Pancreas (tissue), 10 donors: ENCODE measurements around the gene ZBTB22. TPM values are rescaled to one million over a fixed set of nuclear protein-coding genes. Genes with fewer than 3 reads are reported as not detected.

Experiments
- ATAC-seq, 4 donors: fragments of 200-7000 bp; cut with Tn5 transposase; one replicate each; pipeline versions ENCODE4 v1.8.0 to v1.9.1; 2020; ENCODE audit warnings: mild to moderate bottlenecking in 4 of 4, moderate library complexity in 4 of 4
- DNase-seq, 6 donors: peaks; one replicate each; pipeline ENCODE4 v3.0.0-alpha.2; 2020
- FAIRE-seq: peaks from 2 replicates; lab custom pipeline; 2012; peaks lifted over from hg19 to GRCh38; lab: Jason Lieb, UNC
- H3K27ac ChIP-seq, 4 donors: fragments of 200-600 bp; sonication (generic); 1 replicate in 3 of 4; 2 replicates in 1 of 4; pipeline versions ENCODE4 v1.5.0 to v1.8.0; 2020
- H3K27me3 ChIP-seq, 4 donors: fragments of 200-600 bp; one replicate each; pipeline ENCODE4 v1.8.0; 2021
- H3K36me3 ChIP-seq, 3 donors: fragments of 200-600 bp; sonication (generic) in 1 of 3; one replicate each; pipeline versions ENCODE4 v1.5.0 to v1.8.0; 2020 to 2021
- H3K4me1 ChIP-seq, 3 donors: fragments of 200-600 bp; one replicate each; pipeline ENCODE4 v1.8.0; 2021
- H3K4me3 ChIP-seq, 4 donors: fragments of 200-600 bp; sonication (generic) in 2 of 4; one replicate each; pipeline versions ENCODE4 v1.5.0 to v1.8.0; 2020 to 2021
- H3K9me3 ChIP-seq, 4 donors: fragments of 200-600 bp; one replicate each; pipeline ENCODE4 v1.8.0; 2021
- WGBS, 2 donors: extraction: QIAGEN DNeasy Blood & Tissue Kit; methylation state at CpG; one replicate each; pipeline ENCODE4 v1.1.7; 2013; 5-methylcytosine and 5-hydroxymethylcytosine counted together
- intact Hi-C, 3 donors: fragments of 100-400 bp; cut with DNase I; formaldehyde crosslinking; loops; one replicate each; pipeline versions ENCODE4 v1.11.1 to v1.14.2; 2022
- microRNA-seq, 2 donors: library from miRNA; unstranded; fragments of <30 nt; microRNA quantifications; one replicate each; pipeline versions ENCODE4 to v1.1.0, GENCODE V29; 2019 to 2020
- polyA plus RNA-seq, 2 donors: library from polyadenylated mRNA; stranded (reverse); fragments of 200-250 nt; gene quantifications; one replicate each; pipeline ENCODE4 v1.2.3, GENCODE V29; 2013
- total RNA-seq, 6 donors: library from RNA; stranded (reverse); fragmentation: NEBNext Ultra II Directional in 4 of 6; extraction: Animal tissue kit (Norgen Biotek cat#: 25700) in 4 of 6; gene quantifications; one replicate each; pipeline versions ENCODE4 v1.2.1 to v1.2.4, GENCODE V29; 2021 to 2023
- TF ChIP-seq, protein P1 (sequence below), 4 donors: fragments of 200-600 bp; sonication (generic) in 3 of 4; IDR thresholded peaks; one replicate each; pipeline versions ENCODE4 v1.5.0 to v1.8.0; 2021; ENCODE audit warnings: antibody characterized with exemption in 4 of 4
- donor health status: healthy with polysubstance abuse.
- donor health status: DM: no; HTN: no; CAD: no; lungs with moderate emphysema.
- donor health status: DM: no; HTN: no; CAD: no.
- donor health status: control.
- donor health status: control.
- donor health status: Bipolar disorder and iron deficiency.
- donor health status: DM: yes; HTN: yes; CAD: no.
- donor health status: DM: no; HTN: no; CAD: no.
- donor health status: DM: no; HTN: no; CAD: no.
- donor health status: DM: yes; HTN: yes; CAD: no.

Gene ZBTB22
- total and polyA plus RNA-seq, 8 donors: 6.7 to 14.3 (median 10.1) TPM

DNA sequence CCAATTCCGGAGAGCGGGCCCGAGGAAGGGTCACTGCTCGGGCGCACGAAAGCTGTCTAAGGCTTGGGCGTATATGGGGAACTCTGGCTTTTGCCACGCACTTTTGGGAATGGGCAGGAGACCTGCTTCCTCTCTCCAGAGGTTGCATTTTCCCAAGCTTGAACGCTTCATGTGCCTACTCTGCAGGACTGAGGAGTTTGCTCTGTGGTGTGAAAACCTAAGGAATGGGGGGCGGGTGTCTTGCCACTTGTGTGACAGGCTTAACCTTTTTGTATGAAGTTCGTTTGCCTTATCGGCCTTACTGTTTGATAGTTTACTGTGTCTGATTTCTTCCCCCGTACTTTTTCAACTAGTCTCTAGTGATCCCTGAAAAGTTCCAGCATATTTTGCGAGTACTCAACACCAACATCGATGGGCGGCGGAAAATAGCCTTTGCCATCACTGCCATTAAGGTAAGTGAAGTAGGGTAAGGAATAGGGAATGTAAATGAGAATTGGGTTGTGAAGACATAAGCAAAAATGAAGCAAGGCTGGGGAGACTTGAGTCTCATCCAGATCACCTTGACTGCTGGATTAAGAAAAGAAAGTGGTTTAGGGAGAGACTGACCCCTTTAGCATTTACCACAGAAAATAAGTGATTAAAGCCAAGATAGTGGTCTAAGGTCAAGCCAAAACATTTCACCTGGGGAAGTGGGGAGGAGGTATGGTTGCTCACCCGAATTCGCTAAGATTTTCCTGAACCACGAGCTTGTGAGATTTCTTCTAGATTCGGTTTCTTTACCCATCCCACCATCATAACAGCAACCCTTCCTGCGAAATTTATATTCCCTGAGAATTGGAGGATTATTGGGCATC lies 45.0 kb downstream of the ZBTB22 start:
- WGBS, 2 donors: 7 to 8% methylated on average over 22 of the region's 22 CpGs
- peak; percentile 9 to 31 (median 18) for ATAC-seq
- H3K36me3 ChIP-seq: peaks cover 0 to 35% (median 24%) of the 10 kb centered on the region in 3 donors
- H3K9me3 ChIP-seq: no peaks in the 10 kb centered on the region
- peak overlapping the region; percentile 81 to 93 (median 92) for H3K27ac ChIP-seq
- intact Hi-C loops: no loop called here
- TF ChIP-seq, protein P1, sequence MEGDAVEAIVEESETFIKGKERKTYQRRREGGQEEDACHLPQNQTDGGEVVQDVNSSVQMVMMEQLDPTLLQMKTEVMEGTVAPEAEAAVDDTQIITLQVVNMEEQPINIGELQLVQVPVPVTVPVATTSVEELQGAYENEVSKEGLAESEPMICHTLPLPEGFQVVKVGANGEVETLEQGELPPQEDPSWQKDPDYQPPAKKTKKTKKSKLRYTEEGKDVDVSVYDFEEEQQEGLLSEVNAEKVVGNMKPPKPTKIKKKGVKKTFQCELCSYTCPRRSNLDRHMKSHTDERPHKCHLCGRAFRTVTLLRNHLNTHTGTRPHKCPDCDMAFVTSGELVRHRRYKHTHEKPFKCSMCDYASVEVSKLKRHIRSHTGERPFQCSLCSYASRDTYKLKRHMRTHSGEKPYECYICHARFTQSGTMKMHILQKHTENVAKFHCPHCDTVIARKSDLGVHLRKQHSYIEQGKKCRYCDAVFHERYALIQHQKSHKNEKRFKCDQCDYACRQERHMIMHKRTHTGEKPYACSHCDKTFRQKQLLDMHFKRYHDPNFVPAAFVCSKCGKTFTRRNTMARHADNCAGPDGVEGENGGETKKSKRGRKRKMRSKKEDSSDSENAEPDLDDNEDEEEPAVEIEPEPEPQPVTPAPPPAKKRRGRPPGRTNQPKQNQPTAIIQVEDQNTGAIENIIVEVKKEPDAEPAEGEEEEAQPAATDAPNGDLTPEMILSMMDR (IDR thresholded peaks at IDR 0.05): no peak
- no peak for FAIRE-seq
- no peaks in the 10 kb centered on the region for H3K27me3 ChIP-seq
- peaks cover 22 to 32% (median 23%) of the 10 kb centered on the region in 3 donors for H3K4me1 ChIP-seq
- no peak for DNase-seq
- peak overlapping the region; percentile 64 to 85 (median 76) for H3K4me3 ChIP-seq

DNA sequence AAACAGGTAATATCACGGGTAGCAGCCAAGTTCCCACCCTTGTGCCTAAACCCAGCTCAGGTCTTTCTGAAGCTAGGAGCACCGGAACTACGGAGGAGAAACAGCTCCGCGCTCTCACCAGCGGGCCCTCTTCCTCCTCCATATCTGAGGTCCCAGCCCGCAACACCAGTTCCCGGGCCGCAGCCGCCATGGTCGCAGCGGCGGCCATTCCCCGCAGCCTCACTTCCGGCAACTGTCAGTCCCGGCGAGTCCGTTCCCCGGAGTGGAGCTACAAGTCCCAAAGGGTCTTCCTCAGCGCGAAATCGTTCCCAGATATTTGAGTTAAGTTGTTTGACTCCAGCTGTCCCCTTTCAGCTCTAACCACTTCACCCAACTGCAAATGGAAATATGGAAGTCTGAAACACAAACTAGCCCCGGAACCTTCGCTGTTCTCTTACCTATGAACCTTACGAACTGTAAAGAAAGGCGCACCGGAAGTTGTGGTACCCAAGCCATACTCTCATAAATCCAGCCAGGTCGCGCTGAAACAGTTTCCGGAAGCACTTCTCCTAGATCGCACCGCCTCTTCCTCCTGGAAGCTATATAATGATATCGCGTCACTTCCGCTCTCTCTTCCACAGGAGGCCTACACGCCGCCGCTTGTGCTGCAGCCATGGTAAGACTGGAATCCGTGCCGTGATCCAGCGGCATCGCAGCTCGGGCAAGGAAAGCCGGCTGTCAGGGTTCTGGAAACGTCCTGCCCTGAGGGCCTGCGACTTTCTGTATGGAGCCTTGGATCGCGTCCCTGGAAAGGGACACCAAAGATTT lies 45.9 kb downstream of the ZBTB22 start, which contains the start of the genes RPS18 and VPS52:
Gene RPS18, plus strand, starts transcription at position 608 of the 807 bp plus-strand sequence. Its CDS starts 45 bp downstream, at position 653.
Gene VPS52, minus strand, starts transcription at position 409 of the 807 bp plus-strand sequence. Its CDS starts 201 bp downstream, at position 208.
- peak; percentile 87 to 96 (median 94) for DNase-seq
- H3K36me3 ChIP-seq: peaks cover 0 to 41% (median 30%) of the 10 kb centered on the region in 3 donors
- WGBS, 2 donors: 0 to 1% methylated on average over 48 of the region's 48 CpGs
- H3K27me3 ChIP-seq: no peaks in the 10 kb centered on the region
- H3K27ac ChIP-seq: peak within 1 kb of the TSS; percentile 81 to 93 (median 92)
- peaks cover 22 to 32% (median 23%) of the 10 kb centered on the region in 3 donors for H3K4me1 ChIP-seq
- peak; percentile 59 for FAIRE-seq
- H3K9me3 ChIP-seq: no peaks in the 10 kb centered on the region
- peak; percentile 94 to 96 (median 95) for ATAC-seq
- intact Hi-C loops: no loop called here
- peak within 1 kb of the TSS; percentile 75 to 89 (median 82) for H3K4me3 ChIP-seq
- TF ChIP-seq, protein P1 (IDR thresholded peaks at IDR 0.05): no peak

DNA sequence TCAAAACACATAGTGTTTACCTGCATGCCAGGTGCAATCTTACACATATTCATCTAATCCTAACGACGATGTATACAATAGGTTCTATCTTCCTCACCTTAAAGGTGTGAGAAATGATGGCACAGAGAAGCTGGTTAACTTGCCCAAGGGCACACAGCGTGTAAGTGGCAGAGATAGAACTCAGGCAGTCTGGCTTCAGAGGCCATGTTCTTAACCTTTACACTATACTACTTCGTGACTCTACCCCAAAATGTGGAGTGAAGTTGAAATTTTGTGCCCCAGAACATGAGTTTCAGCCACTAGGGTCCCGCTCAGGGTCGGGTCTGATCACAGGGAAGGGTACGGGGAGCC lies 46.5 kb downstream of the ZBTB22 start:
- WGBS, 2 donors: 1 to 3% methylated on average over 7 of the region's 7 CpGs
- TF ChIP-seq, protein P1 (IDR thresholded peaks at IDR 0.05): no peak
- peaks cover 22 to 29% (median 23%) of the 10 kb centered on the region in 3 donors for H3K4me1 ChIP-seq
- H3K4me3 ChIP-seq: peak overlapping the region; percentile 75 to 89 (median 82)
- peaks cover 0 to 39% (median 30%) of the 10 kb centered on the region in 3 donors for H3K36me3 ChIP-seq
- intact Hi-C loops: no loop called here
- DNase-seq (no peak), ATAC-seq (peak; percentile 16 to 31 (median 26)), FAIRE-seq (no peak)
- H3K9me3 ChIP-seq: no peaks in the 10 kb centered on the region
- H3K27ac ChIP-seq: peak overlapping the region; percentile 81 to 93 (median 92)
- H3K27me3 ChIP-seq: no peaks in the 10 kb centered on the region

Small RNAs within 50 kb of the gene (microRNA-seq; reads per million reads assigned to microRNA genes)
- gene MIR6834 (0 reads per million in 2 donors), gene MIR6873 (0 reads per million in 2 donors)

Other genes starting within 250 kb of the ZBTB22 start
- gene HLA-DPA1, start 244.1 kb downstream of the ZBTB22 start, total RNA-seq: 100 to 1,000 TPM in 1 of 6 donors, 10 to 100 TPM in 2, 1 to 10 TPM in 3; 8.7 to 162 (median 13.5) TPM
- gene HLA-DPA1, start 244.1 kb downstream of the ZBTB22 start, polyA plus RNA-seq: 1 to 10 TPM; 5.5 to 9.1 TPM
- 100 to 1,000 TPM in 1 of 6 donors, 10 to 100 TPM in 5; 11.8 to 156 (median 23.3) TPM for gene HLA-DPB1, start 241.8 kb downstream of the ZBTB22 start, total RNA-seq
- gene HLA-DPB1, start 241.8 kb downstream of the ZBTB22 start, polyA plus RNA-seq: 10 to 100 TPM; 16.7 to 20.8 TPM
- gene COL11A2, start 125.3 kb downstream of the ZBTB22 start, total RNA-seq: under 1 TPM; 0.15 to 0.75 (median 0.36) TPM
- 1 to 10 TPM; 2.9 to 3.1 TPM for gene COL11A2, start 125.3 kb downstream of the ZBTB22 start, polyA plus RNA-seq
- 10 to 100 TPM; 20.1 to 30.9 (median 21.9) TPM for gene RXRB, start 117.1 kb downstream of the ZBTB22 start, total RNA-seq
- 10 to 100 TPM; 48.8 to 68.3 TPM for gene RXRB, start 117.1 kb downstream of the ZBTB22 start, polyA plus RNA-seq
- 10 to 100 TPM; 41.6 to 87.5 (median 64.5) TPM for gene SLC39A7, start 116.9 kb downstream of the ZBTB22 start, total RNA-seq
- 100 to 1,000 TPM in 1 of 2 donors, 10 to 100 TPM in 1; 53.9 to 111 TPM for gene SLC39A7, start 116.9 kb downstream of the ZBTB22 start, polyA plus RNA-seq
- 10 to 100 TPM; 20.9 to 47.3 (median 31.4) TPM for gene HSD17B8, start 113.1 kb downstream of the ZBTB22 start, total RNA-seq
- gene HSD17B8, start 113.1 kb downstream of the ZBTB22 start, polyA plus RNA-seq: 10 to 100 TPM; 36.2 to 47.4 TPM
- 10 to 100 TPM; 15.0 to 28.0 (median 20.1) TPM for gene RING1, start 109.2 kb downstream of the ZBTB22 start, total RNA-seq
- gene RING1, start 109.2 kb downstream of the ZBTB22 start, polyA plus RNA-seq: 10 to 100 TPM; 47.4 to 57.6 TPM
- 10 to 100 TPM; 23.2 to 37.5 (median 24.8) TPM for gene VPS52, start 45.9 kb downstream of the ZBTB22 start, total RNA-seq
- gene VPS52, start 45.9 kb downstream of the ZBTB22 start, polyA plus RNA-seq: 10 to 100 TPM; 50.1 to 62.2 TPM
- gene RPS18, start 45.7 kb downstream of the ZBTB22 start, total RNA-seq: 1,000 to 10,000 TPM; 1,052 to 2,464 (median 1,700) TPM
- gene RPS18, start 45.7 kb downstream of the ZBTB22 start, polyA plus RNA-seq: 1,000 to 10,000 TPM; 2,817 to 3,510 TPM
- gene B3GALT4, start 40.6 kb downstream of the ZBTB22 start, total RNA-seq: 1 to 10 TPM; 2.1 to 5.4 (median 2.6) TPM
- gene B3GALT4, start 40.6 kb downstream of the ZBTB22 start, polyA plus RNA-seq: 1 to 10 TPM; 5.6 to 8.7 TPM
- gene WDR46, start 28.5 kb downstream of the ZBTB22 start, total RNA-seq: 10 to 100 TPM; 17.7 to 28.8 (median 26.2) TPM
- gene WDR46, start 28.5 kb downstream of the ZBTB22 start, polyA plus RNA-seq: 10 to 100 TPM; 90.1 to 96.8 TPM
- gene PFDN6, start 28.1 kb downstream of the ZBTB22 start, total RNA-seq: 10 to 100 TPM in 5 of 6 donors, 1 to 10 TPM in 1; 9.7 to 19.9 (median 19.0) TPM
- 100 to 1,000 TPM in 1 of 2 donors, 10 to 100 TPM in 1; 76.2 to 119 TPM for gene PFDN6, start 28.1 kb downstream of the ZBTB22 start, polyA plus RNA-seq
- gene RGL2, start 18.8 kb downstream of the ZBTB22 start, total RNA-seq: 10 to 100 TPM; 24.5 to 70.8 (median 30.2) TPM
- 100 to 1,000 TPM in 1 of 2 donors, 10 to 100 TPM in 1; 87.3 to 121 TPM for gene RGL2, start 18.8 kb downstream of the ZBTB22 start, polyA plus RNA-seq
- 100 to 1,000 TPM in 2 of 6 donors, 10 to 100 TPM in 4; 31.0 to 152 (median 41.2) TPM for gene TAPBP, start 3.7 kb downstream of the ZBTB22 start, total RNA-seq
- gene TAPBP, start 3.7 kb downstream of the ZBTB22 start, polyA plus RNA-seq: 10 to 100 TPM; 28.0 to 60.6 TPM
- gene DAXX, start 5.2 kb upstream of the ZBTB22 start, total RNA-seq: 10 to 100 TPM; 12.9 to 22.5 (median 15.6) TPM
- 10 to 100 TPM; 18.1 to 24.6 TPM for gene DAXX, start 5.2 kb upstream of the ZBTB22 start, polyA plus RNA-seq
- 1 to 10 TPM in 1 of 6 donors, under 1 TPM in 5; 0.14 to 1.5 (median 0.52) TPM for gene KIFC1, start 74.1 kb upstream of the ZBTB22 start, total RNA-seq
- under 1 TPM; 0.19 to 0.42 TPM for gene KIFC1, start 74.1 kb upstream of the ZBTB22 start, polyA plus RNA-seq
- 10 to 100 TPM; 28.5 to 68.0 (median 47.2) TPM for gene PHF1, start 93.3 kb upstream of the ZBTB22 start, total RNA-seq
- gene PHF1, start 93.3 kb upstream of the ZBTB22 start, polyA plus RNA-seq: 100 to 1,000 TPM; 143 to 192 TPM
- gene CUTA, start 100.4 kb upstream of the ZBTB22 start, total RNA-seq: 10 to 100 TPM; 65.0 to 99.6 (median 78.1) TPM
- gene CUTA, start 100.4 kb upstream of the ZBTB22 start, polyA plus RNA-seq: 100 to 1,000 TPM in 1 of 2 donors, 10 to 100 TPM in 1; 96.7 to 204 TPM
- 10 to 100 TPM in 1 of 6 donors, 1 to 10 TPM in 5; 4.6 to 11.0 (median 5.6) TPM for gene SYNGAP1, start 102.3 kb upstream of the ZBTB22 start, total RNA-seq
- gene SYNGAP1, start 102.3 kb upstream of the ZBTB22 start, polyA plus RNA-seq: 10 to 100 TPM in 1 of 2 donors, 1 to 10 TPM in 1; 8.3 to 16.4 TPM
- 1 to 10 TPM; 1.7 to 4.7 (median 3.6) TPM for gene ZBTB9, start 136.8 kb upstream of the ZBTB22 start, total RNA-seq
- 1 to 10 TPM; 1.7 to 3.6 TPM for gene ZBTB9, start 136.8 kb upstream of the ZBTB22 start, polyA plus RNA-seq